DMS153 (cell line): ENCODE results near the gene NDUFB8.

Source experiments
- DNase-seq: peaks from one replicate; lab custom pipeline; 2025; lab: John Stamatoyannopoulos, UW

NDUFB8 gene

GRCh38 chr10:100537475-100537874 is 7.8 kb upstream of the NDUFB8 start:
- no peak for DNase-seq

- peak; percentile 90 for DNase-seq
Observed at GRCh38 chr10:100535715-100536353, 6.2 kb upstream of the NDUFB8 start, which contains the start of gene HIF1AN. TSS of gene HIF1AN (plus strand) at chr10:100535943. CDS start at chr10:100535959, 16 bp downstream.

- no peak for DNase-seq
Observed at GRCh38 chr10:100535338-100535714, 5.7 kb upstream of the NDUFB8 start.

GRCh38 chr10:100534726-100535125 is 5.1 kb upstream of the NDUFB8 start:
- DNase-seq: no peak

GRCh38 chr10:100531761-100532160 is 2.1 kb upstream of the NDUFB8 start:
- DNase-seq: no peak

- DNase-seq: no peak
Observed at GRCh38 chr10:100528921-100529474, 673 bp downstream of the NDUFB8 start.

- no peak for DNase-seq
Observed at GRCh38 chr10:100528123-100528886, 1.4 kb downstream of the NDUFB8 start.

GRCh38 chr10:100524638-100525037 is 5.0 kb downstream of the NDUFB8 start:
- DNase-seq: no peak

GRCh38 chr10:100524206-100524605 is 5.5 kb downstream of the NDUFB8 start:
- no peak for DNase-seq

- DNase-seq: no peak
Observed at GRCh38 chr10:100522945-100523344, 6.7 kb downstream of the NDUFB8 start.

- no peak for DNase-seq
Observed at GRCh38 chr10:100522107-100522801, 7.4 kb downstream of the NDUFB8 start.

- DNase-seq: no peak
Observed at GRCh38 chr10:100520811-100521210, 8.9 kb downstream of the NDUFB8 start.

GRCh38 chr10:100519311-100520051 is 10.2 kb downstream of the NDUFB8 start, which contains the start of gene SEC31B:
TSS of gene SEC31B (minus strand) at chr10:100519861. CDS start at chr10:100516952, 2,909 bp downstream.
- no peak for DNase-seq

GRCh38 chr10:100518761-100519241 is 10.9 kb downstream of the NDUFB8 start:
- peak; percentile 32 for DNase-seq

GRCh38 chr10:100516847-100517246 is 12.8 kb downstream of the NDUFB8 start:
- DNase-seq: no peak

GRCh38 chr10:100515612-100516011 is 14.1 kb downstream of the NDUFB8 start:
- DNase-seq: no peak

GRCh38 chr10:100510533-100511308 is 18.9 kb downstream of the NDUFB8 start:
- DNase-seq: no peak

GRCh38 chr10:100509241-100509840 is 20.3 kb downstream of the NDUFB8 start:
- no peak for DNase-seq

GRCh38 chr10:100508691-100509150 is 20.9 kb downstream of the NDUFB8 start:
- DNase-seq: peak; percentile 5

- DNase-seq: no peak
Observed at GRCh38 chr10:100508266-100508665, 21.4 kb downstream of the NDUFB8 start.
